ENCODE measurements around the gene C20orf144.

GRCh38 chr20:33644313-33645071 is 17.6 kb upstream of the C20orf144 start:
- no peak for TF ChIP-seq CTCF (IDR thresholded peaks at IDR 0.05)
- TF ChIP-seq POLR2A (IDR thresholded peaks at IDR 0.05) = no peak
